ENCODE results near the gene OXNAD1. TPM values are rescaled to one million over a fixed set of nuclear protein-coding genes. Genes with fewer than 3 reads are reported as not detected.

Gene OXNAD1
- total RNA-seq, 1 experiment from 2014 or later: 6.6 TPM

DNA sequence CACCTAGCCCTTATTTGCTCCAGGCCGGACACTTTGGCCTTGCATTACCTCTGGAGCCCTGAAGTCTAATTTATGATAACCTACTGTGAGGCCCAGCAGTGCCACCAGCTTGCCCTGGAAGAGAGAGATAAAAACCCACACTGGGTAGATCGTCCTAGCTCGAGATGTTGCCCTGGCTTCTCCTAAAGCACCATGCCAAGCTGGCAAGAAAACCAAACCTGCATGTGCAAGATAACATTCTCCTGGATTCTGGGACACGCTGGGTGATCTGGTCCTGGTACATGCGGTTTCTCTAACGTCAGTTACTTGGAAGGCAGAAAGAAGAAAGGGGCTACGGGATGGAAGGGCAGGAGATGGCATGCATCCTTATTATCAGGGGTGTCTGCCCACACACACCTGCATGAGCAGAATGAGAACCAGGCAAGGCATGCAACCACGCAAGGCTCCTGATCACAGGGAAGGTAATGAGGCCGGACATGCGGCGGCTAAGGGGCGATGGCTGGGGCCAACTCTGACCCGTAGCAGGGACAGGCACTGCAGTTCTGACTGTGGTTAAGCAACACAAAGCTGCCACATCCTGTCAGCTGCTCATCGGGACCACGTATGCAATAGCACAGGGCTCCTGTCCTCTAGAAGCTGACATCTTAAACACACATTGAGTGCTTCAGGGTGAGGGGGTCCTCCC is 73.0 kb downstream of the OXNAD1 start:
- ChIA-PET POLR2A (no interaction called here), CTCF (no interaction called here)
- no peak for ATAC-seq
- Histone ChIP-seq H3K9me3 (ENCODE audit: control insufficient read depth, insufficient read depth, low read depth, low read length) (no peaks in the 10 kb centered on the region), H3K4me1 (ENCODE audit: control insufficient read depth, insufficient read depth, low read length) (no peaks in the 10 kb centered on the region), H3K27me3 (ENCODE audit: control insufficient read depth, insufficient read depth, low read length) (no peaks in the 10 kb centered on the region), H3K4me3 (ENCODE audit: low read depth in 2 of 2, low read length in 2 of 2) (no peak overlapping the region), H3K36me3 (ENCODE audit: control insufficient read depth, insufficient read depth, low read length) (no peaks in the 10 kb centered on the region), H3K27ac (ENCODE audit: low read length) (no peak overlapping the region)
- intact Hi-C loops (cut with micrococcal nuclease; ENCODE audit: unreplicated experiment): no loop called here
- in situ Hi-C loops (cut with HindIII; ENCODE audit: low pct_unique_long_range_greater_than_20kb, low sequenced_read_pairs): no loop called here
- DNase-seq (ENCODE audit: low read depth, low spot score): no peak
- TF ChIP-seq POLR2AphosphoS5 (IDR thresholded peaks at IDR 0.05; ENCODE audit: low read depth, low read length) (no peak), SIN3A (IDR thresholded peaks at IDR 0.05; ENCODE audit: borderline replicate concordance, insufficient read depth, low read depth, low read length) (no peak), CTCF (IDR thresholded peaks at IDR 0.05) (no peak), TCF7L2 (IDR thresholded peaks at IDR 0.05; ENCODE audit: low read depth, low read length) (no peak)
- TF ChIP-seq, protein P1, sequence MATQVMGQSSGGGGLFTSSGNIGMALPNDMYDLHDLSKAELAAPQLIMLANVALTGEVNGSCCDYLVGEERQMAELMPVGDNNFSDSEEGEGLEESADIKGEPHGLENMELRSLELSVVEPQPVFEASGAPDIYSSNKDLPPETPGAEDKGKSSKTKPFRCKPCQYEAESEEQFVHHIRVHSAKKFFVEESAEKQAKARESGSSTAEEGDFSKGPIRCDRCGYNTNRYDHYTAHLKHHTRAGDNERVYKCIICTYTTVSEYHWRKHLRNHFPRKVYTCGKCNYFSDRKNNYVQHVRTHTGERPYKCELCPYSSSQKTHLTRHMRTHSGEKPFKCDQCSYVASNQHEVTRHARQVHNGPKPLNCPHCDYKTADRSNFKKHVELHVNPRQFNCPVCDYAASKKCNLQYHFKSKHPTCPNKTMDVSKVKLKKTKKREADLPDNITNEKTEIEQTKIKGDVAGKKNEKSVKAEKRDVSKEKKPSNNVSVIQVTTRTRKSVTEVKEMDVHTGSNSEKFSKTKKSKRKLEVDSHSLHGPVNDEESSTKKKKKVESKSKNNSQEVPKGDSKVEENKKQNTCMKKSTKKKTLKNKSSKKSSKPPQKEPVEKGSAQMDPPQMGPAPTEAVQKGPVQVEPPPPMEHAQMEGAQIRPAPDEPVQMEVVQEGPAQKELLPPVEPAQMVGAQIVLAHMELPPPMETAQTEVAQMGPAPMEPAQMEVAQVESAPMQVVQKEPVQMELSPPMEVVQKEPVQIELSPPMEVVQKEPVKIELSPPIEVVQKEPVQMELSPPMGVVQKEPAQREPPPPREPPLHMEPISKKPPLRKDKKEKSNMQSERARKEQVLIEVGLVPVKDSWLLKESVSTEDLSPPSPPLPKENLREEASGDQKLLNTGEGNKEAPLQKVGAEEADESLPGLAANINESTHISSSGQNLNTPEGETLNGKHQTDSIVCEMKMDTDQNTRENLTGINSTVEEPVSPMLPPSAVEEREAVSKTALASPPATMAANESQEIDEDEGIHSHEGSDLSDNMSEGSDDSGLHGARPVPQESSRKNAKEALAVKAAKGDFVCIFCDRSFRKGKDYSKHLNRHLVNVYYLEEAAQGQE (IDR thresholded peaks at IDR 0.05; ENCODE audit: insufficient read depth in 1 of 2, low read depth in 2 of 2, low read length in 1 of 2): no peak
- BruUV-seq (replicated peaks): no TSS peak

GRCh38 chr3:16338999-16339398 is 74.0 kb downstream of the OXNAD1 start:
- TF ChIP-seq CTCF (IDR thresholded peaks at IDR 0.05) (no peak), TCF7L2 (IDR thresholded peaks at IDR 0.05; ENCODE audit: low read depth, low read length) (no peak), SIN3A (IDR thresholded peaks at IDR 0.05; ENCODE audit: borderline replicate concordance, insufficient read depth, low read depth, low read length) (no peak), POLR2AphosphoS5 (IDR thresholded peaks at IDR 0.05; ENCODE audit: low read depth, low read length) (no peak)
- TF ChIP-seq, protein P1 (IDR thresholded peaks at IDR 0.05; ENCODE audit: insufficient read depth in 1 of 2, low read depth in 2 of 2, low read length in 1 of 2): no peak
- ATAC-seq: no peak
- CTCF ChIA-PET: no interaction called here
- in situ Hi-C loops (cut with HindIII; ENCODE audit: low pct_unique_long_range_greater_than_20kb, low sequenced_read_pairs): no loop called here
- POLR2A ChIA-PET: no interaction called here
- H3K36me3 ChIP-seq (ENCODE audit: control insufficient read depth, insufficient read depth, low read length): no peaks in the 10 kb centered on the region
- H3K4me1 ChIP-seq (ENCODE audit: control insufficient read depth, insufficient read depth, low read length): no peaks in the 10 kb centered on the region
- H3K27ac ChIP-seq (ENCODE audit: low read length): no peak overlapping the region
- no peaks in the 10 kb centered on the region for H3K27me3 ChIP-seq (ENCODE audit: control insufficient read depth, insufficient read depth, low read length)
- H3K9me3 ChIP-seq (ENCODE audit: control insufficient read depth, insufficient read depth, low read depth, low read length): no peaks in the 10 kb centered on the region
- no peak for DNase-seq (ENCODE audit: low read depth, low spot score)
- no TSS peak for BruUV-seq (replicated peaks)
- no peak overlapping the region for H3K4me3 ChIP-seq (ENCODE audit: low read depth in 2 of 2, low read length in 2 of 2)
- intact Hi-C loops (cut with micrococcal nuclease; ENCODE audit: unreplicated experiment): no loop called here
